Left cardiac atrium (tissue), 4 donors: ENCODE data around the gene SIN3B. TPM values are rescaled to one million over a fixed set of nuclear protein-coding genes. Genes with fewer than 3 reads are reported as not detected.
A peak's percentile ranks its signal among the peaks of the same experiment; 100 is the strongest.

ENCODE experiments used
- ATAC-seq, 2 donors: fragments of 200-7000 bp; cut with Tn5 transposase; one replicate each; pipeline ENCODE4 v1.9.1; 2020; ENCODE audit warnings: mild to moderate bottlenecking in 2 of 2, moderate library complexity in 2 of 2
- DNase-seq: peaks from one replicate; pipeline ENCODE4 v3.0.0-alpha.2; 2020
- intact Hi-C, 2 donors: fragments of 100-400 bp; cut with DNase I; formaldehyde crosslinking; loops; one replicate each; pipeline versions ENCODE4 v1.14.1 to v1.15.1; 2022 to 2023
- total RNA-seq, 2 donors: library from RNA; stranded (reverse); fragmentation: NEBNext Ultra II Directional; extraction: Animal tissue kit (Norgen Biotek cat#: 25700); gene quantifications; one replicate each; pipeline ENCODE4 v1.2.1, GENCODE V29; 2021
- donor health status: DM: no; HTN: yes; CAD: no.
- donor health status: DM: no; HTN: yes; CAD: no; lungs with severe emphysema.
- donor health status: DM: yes; HTN: yes; CAD: no.
- donor health status: Dilated cardiomyopathy.

Gene SIN3B
- total RNA-seq, 2 donors from 2014 or later: 23.7 to 33.0 TPM

DNA sequence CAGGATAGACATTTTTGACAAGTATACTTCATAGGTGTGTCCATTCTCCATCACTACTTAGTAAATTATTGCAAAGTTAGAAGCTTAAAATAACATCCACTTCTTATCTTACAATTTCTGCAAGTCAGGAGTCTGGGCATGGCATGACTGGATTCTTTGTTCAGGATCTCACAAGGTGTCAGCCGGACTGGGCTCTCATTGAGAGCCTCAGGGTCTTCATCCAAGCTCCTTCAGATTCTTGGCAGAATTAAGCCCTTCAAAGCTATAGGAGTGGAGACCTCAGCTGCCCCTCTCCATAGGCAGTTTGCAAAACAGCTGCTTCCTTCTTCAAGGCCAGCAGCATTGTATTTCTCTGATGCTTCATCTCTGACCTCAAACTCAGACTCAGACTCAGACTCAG lies 9.1 kb upstream of the SIN3B start:
- ATAC-seq (no peak), DNase-seq (no peak)
- intact Hi-C loops: no loop called here

DNA sequence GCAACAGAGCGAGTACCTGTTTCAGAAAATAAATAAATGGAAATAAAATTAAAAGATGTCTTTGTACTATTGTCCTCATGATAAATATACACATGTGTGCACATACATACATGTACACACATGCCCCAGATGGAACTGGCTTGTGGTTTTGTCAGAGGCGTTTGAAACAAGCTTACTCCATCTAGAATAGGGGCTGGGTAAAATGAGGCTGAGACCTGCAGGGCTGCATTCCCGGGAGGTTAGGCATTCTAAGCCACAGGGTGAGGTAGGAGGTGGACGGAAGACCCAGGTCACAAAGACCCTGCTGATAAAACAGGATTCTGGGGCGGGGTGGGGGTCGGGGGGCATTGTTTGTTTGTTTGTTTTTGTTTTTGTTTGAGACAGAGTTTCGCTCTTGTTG lies 8.1 kb upstream of the SIN3B start:
- ATAC-seq: no peak
- intact Hi-C loops: no loop called here
- no peak for DNase-seq

DNA sequence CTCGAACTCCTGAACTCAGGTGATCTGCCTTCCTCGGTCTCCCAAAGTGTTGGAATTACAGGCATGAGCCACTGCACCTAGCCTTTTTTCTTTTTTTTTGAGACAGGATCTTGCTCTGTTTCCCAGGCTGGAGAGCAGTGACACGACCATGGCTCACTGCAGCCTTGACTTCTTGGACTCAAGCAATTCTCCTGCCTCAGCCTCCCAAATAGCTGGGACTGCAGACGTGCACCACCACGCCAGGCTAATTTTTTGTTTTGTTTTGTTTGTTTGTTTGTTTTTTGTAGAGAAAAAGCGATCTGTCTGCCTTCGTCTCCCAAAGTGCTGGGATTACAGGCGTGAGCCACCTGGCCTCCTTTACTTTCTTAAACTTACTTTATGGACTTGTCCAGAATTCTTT lies 6.5 kb upstream of the SIN3B start:
- no peak for ATAC-seq
- no peak for DNase-seq
- intact Hi-C loops: no loop called here

GRCh38 chr19:16824658-16825311 lies 4.4 kb upstream of the SIN3B start:
- peak; percentile 44 to 49 for ATAC-seq
- intact Hi-C loops: no loop called here

DNA sequence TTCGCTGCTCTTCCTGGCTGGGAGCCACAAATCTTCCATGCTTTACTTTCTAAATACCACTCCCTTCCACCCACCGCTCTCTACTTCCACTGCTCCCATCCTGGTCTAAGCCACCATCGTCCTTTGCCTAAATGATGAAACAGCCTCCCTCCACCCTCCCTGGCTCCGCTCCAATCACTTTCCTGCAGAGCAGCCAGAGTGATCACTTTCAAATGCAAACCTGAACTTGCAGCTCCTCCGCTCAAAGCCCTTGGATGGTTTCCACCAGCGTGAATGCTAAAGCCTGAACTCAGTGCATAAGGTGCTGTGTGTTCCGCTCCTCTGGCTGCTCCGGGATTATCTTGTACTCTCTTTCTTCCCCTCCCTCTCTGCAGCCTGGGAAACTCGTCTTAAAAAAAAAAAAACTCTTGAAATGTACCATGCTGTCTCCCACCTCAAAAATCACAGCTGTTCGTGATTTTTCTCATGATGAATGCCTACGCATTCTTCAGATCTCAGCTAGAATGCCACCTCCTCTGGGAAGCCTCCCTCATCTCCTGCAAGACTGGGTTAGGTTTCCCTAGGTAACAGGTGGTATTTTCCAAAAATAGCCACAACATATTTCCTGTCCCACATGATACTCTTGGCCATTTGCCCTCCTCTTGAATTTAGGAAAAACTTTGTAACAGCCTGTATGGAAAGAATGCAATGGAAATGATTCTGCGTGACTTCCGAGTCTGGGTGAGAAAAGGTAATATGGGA lies 3.7 kb upstream of the SIN3B start:
- intact Hi-C loops: no loop called here
- peak; percentile 68 for DNase-seq
- ATAC-seq: peak in 1 of 2 donors; percentile 75

More at GRCh38 chr19:16824658-16825311, 4.4 kb upstream of the SIN3B start:
- DNase-seq: no peak

GRCh38 chr19:16829822-16830289 lies 658 bp downstream of the SIN3B start:
- peak; percentile 10 to 24 for ATAC-seq
- DNase-seq: no peak
- intact Hi-C loops: no loop called here

GRCh38 chr19:16830679-16831078 lies 1.5 kb downstream of the SIN3B start:
- intact Hi-C loops: no loop called here
- no peak for DNase-seq
- ATAC-seq: no peak

DNA sequence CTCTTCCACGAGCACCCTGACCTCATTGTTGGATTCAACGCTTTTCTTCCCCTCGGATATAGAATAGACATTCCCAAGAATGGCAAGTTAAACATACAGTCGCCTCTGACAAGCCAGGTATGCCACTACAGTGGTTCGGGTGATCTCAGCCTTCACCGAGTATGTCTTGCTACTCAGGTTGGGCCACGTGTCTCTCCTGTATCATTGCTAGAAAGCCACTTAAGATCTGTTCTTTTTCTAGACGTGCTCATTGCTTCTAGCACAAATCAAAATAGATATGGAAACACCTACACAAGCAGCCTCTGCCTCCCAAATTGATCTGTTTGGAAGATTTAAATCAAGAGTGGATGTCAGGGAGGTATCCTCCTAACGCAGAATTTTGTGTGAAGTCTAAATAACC lies 2.3 kb downstream of the SIN3B start:
- intact Hi-C loops: no loop called here
- DNase-seq (no peak), ATAC-seq (no peak)

DNA sequence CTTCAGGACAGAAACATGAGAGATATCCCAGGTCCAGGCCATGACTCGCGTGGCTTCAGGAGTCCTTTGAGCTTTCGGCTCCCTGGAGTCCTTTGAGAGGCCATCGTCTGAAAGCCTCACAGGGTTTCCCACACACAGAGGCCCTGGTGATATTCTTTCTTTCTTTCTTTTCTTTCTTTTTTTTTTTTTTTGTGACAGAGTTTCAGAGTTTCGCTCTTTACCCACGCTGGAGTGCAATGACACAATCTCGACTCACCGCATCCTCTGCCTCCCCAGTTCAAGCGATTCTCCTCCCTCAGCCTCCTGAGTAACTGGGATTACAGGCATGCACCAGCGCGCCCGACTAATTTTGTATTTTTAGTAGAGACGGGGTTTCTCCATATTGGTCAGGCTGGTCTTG lies 5.5 kb downstream of the SIN3B start:
- intact Hi-C loops: no loop called here
- no peak for ATAC-seq

DNA sequence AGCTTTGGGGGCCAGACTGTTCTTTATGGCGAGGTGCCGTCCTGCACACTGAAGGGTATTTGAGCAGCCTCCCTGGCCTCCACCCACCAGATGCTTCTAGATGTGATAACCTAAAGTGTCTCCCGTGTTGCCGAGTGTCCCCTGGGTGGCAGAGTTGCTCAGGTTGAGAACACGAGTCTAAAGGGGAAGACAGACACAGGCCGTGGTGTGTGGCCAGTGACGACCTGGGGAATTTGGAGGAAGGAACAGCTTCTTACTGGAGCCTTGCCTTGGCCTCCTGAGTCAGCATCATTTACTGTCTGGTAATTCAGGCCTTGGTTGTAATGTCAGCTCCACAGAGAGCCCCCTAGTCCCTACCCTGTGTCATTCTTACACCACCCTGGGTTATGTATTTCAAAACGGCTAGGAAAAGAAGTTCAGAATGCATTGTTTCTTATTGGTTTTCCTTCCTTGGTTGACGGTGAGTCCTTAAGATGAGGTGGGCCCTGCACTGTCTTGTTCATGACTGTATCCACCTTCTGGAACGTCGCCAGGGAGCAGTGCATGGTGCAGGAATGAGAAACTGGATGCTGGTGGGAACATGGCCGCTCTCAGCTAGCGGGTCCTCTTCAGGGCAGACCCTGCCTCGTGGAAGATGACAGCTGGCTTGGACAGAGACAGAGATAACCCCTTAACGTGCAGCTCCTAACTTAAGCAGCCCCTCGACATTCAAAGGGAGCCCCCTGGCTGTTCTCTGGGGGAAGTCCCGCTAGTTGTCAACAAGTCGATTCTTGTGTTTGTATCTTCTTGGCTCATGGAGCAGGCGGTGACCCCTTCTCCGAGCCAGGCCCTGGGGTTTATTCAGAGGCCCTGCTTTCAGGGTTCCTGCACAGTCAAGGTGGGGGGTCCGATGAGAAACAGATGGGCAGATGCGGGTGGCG lies 7.2 kb downstream of the SIN3B start:
- intact Hi-C loops: no loop called here
- ATAC-seq: peak in 1 of 2 donors; percentile 40
- no peak for DNase-seq

More for the DNA sequence above, 5.5 kb downstream of the SIN3B start:
- no peak for DNase-seq

DNA sequence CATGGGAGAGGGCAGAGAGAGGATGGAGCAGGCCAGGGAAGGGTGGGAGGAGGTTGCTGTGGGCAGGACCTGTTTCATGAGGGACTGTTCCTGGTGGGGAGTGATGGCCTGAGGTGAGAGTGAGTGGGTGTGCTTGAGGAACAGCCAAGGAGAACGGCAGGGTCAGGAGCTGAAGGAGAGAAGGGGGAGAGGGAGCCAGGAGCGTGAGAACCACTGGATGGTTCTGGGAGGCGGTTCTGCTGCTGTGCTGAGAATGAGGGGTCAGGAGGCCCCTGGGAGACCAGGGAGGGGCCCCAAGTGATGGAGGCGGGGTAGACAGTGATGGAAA lies 7.8 kb downstream of the SIN3B start:
- intact Hi-C loops: no loop called here
- ATAC-seq (no peak), DNase-seq (no peak)

GRCh38 chr19:16841391-16841926 lies 12.3 kb downstream of the SIN3B start:
- DNase-seq: no peak
- intact Hi-C loops: no loop called here
- no peak for ATAC-seq

DNA sequence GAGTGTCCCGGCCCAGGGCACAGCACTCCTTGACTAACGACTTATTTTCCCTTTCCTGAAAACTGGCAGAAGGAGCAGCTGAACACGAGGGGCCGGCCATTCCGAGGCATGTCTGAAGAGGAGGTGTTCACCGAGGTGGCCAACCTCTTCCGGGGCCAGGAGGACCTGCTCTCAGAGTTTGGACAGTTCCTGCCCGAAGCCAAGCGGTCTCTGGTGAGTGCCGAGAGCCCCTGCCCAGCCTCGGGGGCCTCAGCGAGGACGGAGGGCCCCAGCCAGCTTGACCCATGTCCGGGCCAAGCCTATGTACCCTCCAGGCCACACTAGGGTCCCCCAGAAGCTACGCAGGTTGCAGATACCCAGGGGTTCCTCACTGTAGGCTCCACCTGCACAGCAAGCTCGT lies 17.7 kb downstream of the SIN3B start:
- DNase-seq: no peak
- intact Hi-C loops: no loop called here
- ATAC-seq: no peak

DNA sequence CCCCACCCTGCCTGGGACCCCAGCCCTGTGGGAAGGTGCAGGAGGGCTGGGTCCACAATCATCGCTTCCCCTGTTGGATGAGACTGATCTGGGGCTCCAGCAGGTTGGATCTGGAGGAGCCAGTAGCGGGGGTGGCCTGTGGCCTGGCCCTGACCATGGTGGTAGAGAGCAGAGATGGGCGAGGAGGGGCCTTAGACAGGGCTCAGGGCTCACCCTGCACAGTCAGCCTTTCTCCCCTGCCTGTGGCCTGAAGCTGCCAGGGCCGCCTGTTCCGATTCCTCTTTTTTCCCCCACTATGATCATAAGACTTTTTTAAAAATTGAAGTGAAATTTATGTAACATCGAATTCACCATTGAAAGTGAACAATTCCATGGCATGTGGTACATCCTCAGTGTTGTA lies 18.2 kb downstream of the SIN3B start:
- intact Hi-C loops: no loop called here
- DNase-seq (no peak), ATAC-seq (peak in 1 of 2 donors; percentile 60)

DNA sequence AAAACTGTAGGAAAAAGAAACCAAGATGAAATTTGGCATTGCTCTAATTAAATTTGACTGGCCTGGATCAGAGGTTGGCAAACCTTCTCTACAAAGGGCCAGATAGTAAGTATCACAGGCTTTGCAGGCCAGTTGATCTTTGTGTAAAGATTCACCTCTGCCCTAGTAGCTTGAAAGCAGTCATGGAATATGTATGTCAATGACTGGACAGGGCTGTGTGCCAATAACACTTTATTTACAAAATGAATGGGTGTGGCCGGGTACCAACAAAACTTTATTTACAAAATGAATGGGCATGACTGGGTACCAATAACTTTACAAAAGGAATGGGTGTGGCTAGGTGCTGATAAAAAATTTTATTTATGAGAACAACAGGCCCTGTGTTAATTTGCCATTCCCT lies 20.0 kb downstream of the SIN3B start:
- DNase-seq (no peak), ATAC-seq (no peak)
- intact Hi-C loops: no loop called here

DNA sequence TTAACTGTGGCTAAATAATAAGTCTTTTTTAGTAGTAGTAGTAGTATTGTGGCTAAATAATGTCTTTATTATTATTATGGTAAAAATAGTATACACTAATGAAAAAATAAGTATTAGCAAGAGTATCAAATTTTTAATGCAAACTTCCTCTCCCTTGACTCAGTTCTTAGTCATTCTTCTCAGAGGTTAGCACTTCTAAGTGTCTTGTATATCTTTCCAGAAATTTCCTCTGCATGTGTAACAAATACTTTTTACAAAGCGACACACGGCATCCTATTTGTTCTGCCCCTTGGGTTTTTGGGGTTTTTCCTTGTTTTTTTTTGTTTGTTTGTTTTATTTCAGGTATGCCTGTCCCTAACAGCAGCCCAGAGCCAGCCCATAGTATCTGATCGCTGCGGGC lies 20.9 kb downstream of the SIN3B start:
- intact Hi-C loops: no loop called here
- DNase-seq: no peak
- no peak for ATAC-seq

GRCh38 chr19:16851031-16851712 lies 22.0 kb downstream of the SIN3B start:
- intact Hi-C loops: no loop called here
- ATAC-seq: no peak
- no peak for DNase-seq

DNA sequence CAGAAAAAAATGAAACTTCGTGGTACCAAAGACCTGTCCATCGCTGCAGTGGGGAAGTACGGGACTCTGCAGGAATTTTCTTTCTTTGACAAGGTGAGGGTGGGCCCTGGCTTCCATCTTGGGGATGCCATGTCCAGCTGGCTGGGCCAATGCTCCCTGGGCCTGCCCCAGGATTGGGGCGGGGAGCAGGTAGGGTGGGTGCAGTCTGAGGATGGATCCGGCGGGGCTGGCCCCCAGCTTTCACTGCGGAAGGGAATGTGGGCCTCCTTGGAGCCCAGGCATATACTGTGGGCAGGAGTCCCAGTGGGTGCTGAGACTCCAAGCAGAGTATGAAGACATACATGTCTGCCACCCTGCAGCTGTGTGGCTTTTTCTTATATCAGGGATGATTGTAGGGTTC lies 23.9 kb downstream of the SIN3B start:
- no peak for ATAC-seq
- DNase-seq: no peak
- intact Hi-C loops: no loop called here

DNA sequence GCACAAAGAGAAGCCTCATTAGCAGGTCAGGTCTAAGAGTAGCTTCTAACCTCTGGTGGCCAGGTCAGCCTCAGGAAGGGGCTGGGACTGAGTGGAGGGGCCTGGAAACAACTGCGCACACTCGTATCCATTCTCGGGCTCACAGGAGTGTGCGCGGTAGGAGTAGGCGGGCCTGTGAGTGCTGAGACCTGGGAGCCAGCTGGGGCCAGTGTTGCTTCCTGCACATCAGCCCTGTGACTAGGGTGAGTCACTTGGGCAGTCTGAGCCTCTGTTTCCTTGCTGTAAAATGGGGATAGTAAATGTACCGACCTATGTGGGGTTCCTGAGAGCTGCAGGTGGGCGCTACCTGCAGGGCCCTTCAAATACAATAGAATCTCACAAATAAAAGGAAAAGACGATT lies 26.9 kb downstream of the SIN3B start:
- ATAC-seq (no peak), DNase-seq (no peak)
- intact Hi-C loops: no loop called here
